ENCODE measurements around the gene KIF12. TPM values are rescaled to one million over a fixed set of nuclear protein-coding genes. Genes with fewer than 3 reads are reported as not detected.

KIF12 gene
- total and polyA plus RNA-seq, 2 of the 8 experiments (the other 6 are each of a cell fraction or from before 2014, with no cell fraction given) = 2.9 to 3.9 TPM

DNA sequence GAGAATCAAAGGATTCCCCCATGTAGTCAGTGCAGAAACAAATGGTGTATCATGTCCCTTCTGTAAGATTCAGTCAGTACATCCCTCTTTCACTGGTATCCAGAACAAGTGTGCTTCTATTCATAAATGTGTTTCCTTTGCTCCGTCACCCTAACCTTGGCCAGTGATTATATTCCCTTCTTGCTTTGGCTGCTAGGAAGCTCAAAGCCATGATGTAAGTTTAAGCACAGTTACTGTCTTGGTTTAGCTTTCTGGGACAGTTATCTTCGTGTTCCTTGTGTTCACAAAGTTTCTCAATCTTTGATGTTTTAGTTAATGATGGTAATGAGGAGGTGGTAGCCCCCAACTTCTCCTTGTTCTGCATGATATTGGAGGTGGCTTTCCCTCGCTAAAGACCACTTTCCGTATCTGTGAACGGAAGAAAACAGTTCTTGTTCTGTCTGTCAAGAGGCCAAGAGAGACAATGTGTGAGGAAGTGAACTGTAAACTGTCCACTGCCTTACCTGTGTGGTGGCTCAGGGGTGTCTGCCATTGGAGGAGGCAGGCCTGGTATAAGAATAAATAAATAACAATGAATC, 18.8 kb downstream of the KIF12 start:
- Histone ChIP-seq H3K79me1 (ENCODE audit: low read depth, low read length) (no peaks in the 10 kb centered on the region), H3K4ac (replicated peaks; ENCODE audit: insufficient read length, low read depth, low read length) (no peak overlapping the region), H4K8ac (ENCODE audit: extremely low read depth, insufficient read depth, low read length) (no peak overlapping the region), H2AFZ (ENCODE audit: low read length) (no peak overlapping the region), H3K27me3 (replicated peaks in 1 of 4; ENCODE audit: control insufficient read depth in 3 of 4, extremely low read depth in 1 of 4, insufficient read depth in 3 of 4, low read length in 3 of 4) (peaks cover 0 to 3% (median under 1%) of the 10 kb centered on the region in 4 experiments; a peak in 3 of 7 replicates), H3K56ac (replicated peaks; ENCODE audit: insufficient read length, low read depth, low read length) (no peak overlapping the region), H4K20me1 (replicated peaks in 1 of 2; ENCODE audit: control insufficient read depth in 1 of 2, insufficient read depth in 2 of 2, low read length in 2 of 2) (peaks cover 0 to 1% of the 10 kb centered on the region in 2 experiments), H3K23ac (ENCODE audit: insufficient read length) (no peak overlapping the region), H3K18ac (ENCODE audit: extremely low read depth, low read length) (no peak overlapping the region), H3K4me3 (ENCODE audit: extremely low read depth in 1 of 4, insufficient read depth in 2 of 4, low read depth in 3 of 4, low read length in 4 of 4) (no peak overlapping the region), H2BK120ac (replicated peaks; ENCODE audit: low read depth, low read length) (no peak overlapping the region), H3K4me2 (ENCODE audit: insufficient read depth in 1 of 2, low read depth in 2 of 2, low read length in 2 of 2) (no peak overlapping the region), H2AK5ac (ENCODE audit: low read depth, low read length) (no peak overlapping the region), H2BK15ac (ENCODE audit: low read length) (no peak overlapping the region), H4K5ac (ENCODE audit: insufficient read length, low read depth, low read length) (no peak overlapping the region), H2BK5ac (ENCODE audit: low read depth, low read length) (no peak overlapping the region), H3K9ac (replicated peaks in 1 of 4; ENCODE audit: extremely low read depth in 1 of 4, low read depth in 3 of 4, low read length in 3 of 4) (no peak overlapping the region), H3K23me2 (ENCODE audit: low read depth, low read length) (no peaks in the 10 kb centered on the region; the same call in 1 of the 2 replicates), H3K36me3 (ENCODE audit: control insufficient read depth in 2 of 4, insufficient read depth in 4 of 4, low read length in 3 of 4) (no peaks in the 10 kb centered on the region), H3K14ac (ENCODE audit: insufficient read length) (no peak overlapping the region), H3K9me3 (ENCODE audit: insufficient read depth in 2 of 2, low read depth in 1 of 2, low read length in 1 of 2) (no peaks in the 10 kb centered on the region), H2BK20ac (ENCODE audit: low read length) (no peak overlapping the region; the same call in 1 of the 2 replicates), H2BK12ac (ENCODE audit: low read depth, low read length) (0 out of 2 replicates have a peak overlapping the region, but pooled peaks have one; percentile 18), H3K79me2 (ENCODE audit: control insufficient read depth in 1 of 2, insufficient read depth in 2 of 2, low read length in 2 of 2) (no peaks in the 10 kb centered on the region), H3K4me1 (replicated peaks in 1 of 4; ENCODE audit: control insufficient read depth in 3 of 4, insufficient read depth in 4 of 4, low read length in 3 of 4) (peaks cover 0 to 6% (median 3%) of the 10 kb centered on the region in 4 experiments; a peak in 4 of 7 replicates), H3K27ac (ENCODE audit: low read depth, low read length) (no peak overlapping the region), H4K91ac (replicated peaks; ENCODE audit: insufficient read length, low read length) (no peak overlapping the region)
- ChIA-PET CTCF (ENCODE audit: partially characterized antibody) (interaction anchor here (0.7 to 10.3 kb wide), 8 partner anchors 8 to 211 kb away, joined by 3 to 144 read pairs (median 15); no protein-coding TSS in a partner anchor), POLR2A (ENCODE audit: partially characterized antibody) (no interaction called here)
- no peak for TF ChIP-seq SP4 (IDR thresholded peaks at IDR 0.05; ENCODE audit: low read length)
- no peak for TF ChIP-seq TCF12 (IDR thresholded peaks at IDR 0.05; ENCODE audit: low read depth, low read length)
- TF ChIP-seq NANOG (IDR thresholded peaks at IDR 0.05; ENCODE audit: insufficient read depth, low read depth, low read length, poor library complexity, severe bottlenecking) = no peak
- no peak for TF ChIP-seq EGR1 (IDR thresholded peaks at IDR 0.05; ENCODE audit: borderline replicate concordance, low read depth, low read length)
- no peak for TF ChIP-seq SAP30 (IDR thresholded peaks at IDR 0.05; ENCODE audit: insufficient read depth, insufficient replicate concordance, low read length)
- no peak for TF ChIP-seq KDM4A (IDR thresholded peaks at IDR 0.05; ENCODE audit: low read depth, low read length, severe bottlenecking)
- no peak for TF ChIP-seq JUN (IDR thresholded peaks at IDR 0.05; ENCODE audit: low read depth, low read length)
- 79% methylated on average over 5 of the region's 5 CpGs; no CpG with 5 or more reads in 1 of the 2 experiments for WGBS, 2 experiments (ENCODE audit: extremely low coverage in 1 of 2, insufficient coverage in 1 of 2, insufficient read length in 1 of 2, insufficient replicate concordance in 2 of 2, low coverage in 1 of 2, low lambda C conversion rate in 2 of 2, missing lambda C conversion rate in 1 of 2)
- FAIRE-seq = no peak
- DNase-seq (ENCODE audit: low read depth in 1 of 2, low spot score in 2 of 2) = no peak

All from H1 (cell line).